ENCODE data around the gene ARID3A. TPM values are rescaled to one million over a fixed set of nuclear protein-coding genes. Genes with fewer than 3 reads are reported as not detected.

ARID3A gene
- total and polyA plus RNA-seq, 2 of the 13 experiments (the other 11 are each of a cell fraction or from before 2014, with no cell fraction given): 71.3 to 77.9 TPM

DNA sequence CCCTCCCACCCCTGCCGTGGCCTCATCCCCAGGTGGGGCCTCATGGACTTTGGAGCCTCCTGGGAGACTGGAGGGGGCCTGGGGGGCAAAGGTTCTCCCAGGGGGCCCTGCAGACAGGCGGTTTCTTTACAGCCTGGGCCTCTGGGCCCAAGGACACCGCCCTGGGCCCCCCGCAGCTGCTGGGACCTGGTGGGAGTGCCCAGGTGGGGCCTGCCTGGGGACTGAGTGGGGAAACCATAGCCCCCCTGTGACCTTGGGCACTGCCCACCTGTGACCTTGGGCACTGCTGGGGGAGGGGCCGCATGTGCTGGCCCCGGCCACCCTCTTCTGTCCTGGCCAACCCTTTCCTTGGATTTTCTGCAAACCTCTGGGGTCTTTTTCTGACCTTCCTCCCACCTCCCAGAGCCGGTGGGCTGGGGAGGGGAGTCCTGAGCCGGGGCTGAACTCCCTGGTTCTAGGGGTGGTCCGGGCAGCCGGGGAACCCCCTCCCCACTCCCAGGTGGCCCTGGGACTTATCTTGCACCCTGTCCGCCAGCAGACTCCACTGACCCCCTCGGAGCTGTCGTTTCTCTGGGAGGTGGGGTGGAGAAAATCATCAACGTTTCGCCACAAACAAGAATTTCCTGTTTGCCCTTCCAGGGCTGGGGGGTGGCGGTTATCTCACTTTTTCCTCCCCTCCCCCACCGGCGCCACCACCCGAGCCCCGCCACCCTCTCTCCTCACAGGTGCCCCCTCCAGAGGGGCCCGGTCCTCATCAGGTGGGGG is 27.0 kb downstream of the ARID3A start (continued):
- TF ChIP-seq PATZ1 (CRISPR knock-in tag; IDR thresholded peaks at IDR 0.05): peak; percentile 100
- 0 out of 2 replicates have a peak, but pooled peaks have one; percentile 21 for TF ChIP-seq ZZZ3 (CRISPR knock-in tag; IDR thresholded peaks at IDR 0.05; ENCODE audit: borderline replicate concordance)
- TF ChIP-seq RCOR2 (CRISPR knock-in tag; IDR thresholded peaks at IDR 0.05): peak; percentile 69
- TF ChIP-seq ZNF598 (CRISPR knock-in tag; IDR thresholded peaks at IDR 0.05; ENCODE audit: borderline replicate concordance): no peak
- no peak for TF ChIP-seq ATF6 (CRISPR knock-in tag; conservative IDR thresholded peaks at IDR 0.05)
- TF ChIP-seq ERF (CRISPR knock-in tag; IDR thresholded peaks at IDR 0.05): peak; percentile 90
- peak; percentile 77; the same call in 1 of the 2 replicates for TF ChIP-seq CBX5 (CRISPR knock-in tag; IDR thresholded peaks at IDR 0.05; ENCODE audit: borderline replicate concordance)
- TF ChIP-seq CHD4 (IDR thresholded peaks at IDR 0.05; ENCODE audit: borderline replicate concordance, low read length): peak; percentile 87; the same call in 1 of the 2 replicates
- TF ChIP-seq ZNF660 (CRISPR knock-in tag; IDR thresholded peaks at IDR 0.05; ENCODE audit: borderline replicate concordance, low read depth): no peak
- TF ChIP-seq HDAC2 (CRISPR knock-in tag; IDR thresholded peaks at IDR 0.05): peak; percentile 93
- TF ChIP-seq ZNF263 (CRISPR knock-in tag; IDR thresholded peaks at IDR 0.05): 0 out of 2 replicates have a peak, but pooled peaks have one; percentile 41
- TF ChIP-seq, protein P1, sequence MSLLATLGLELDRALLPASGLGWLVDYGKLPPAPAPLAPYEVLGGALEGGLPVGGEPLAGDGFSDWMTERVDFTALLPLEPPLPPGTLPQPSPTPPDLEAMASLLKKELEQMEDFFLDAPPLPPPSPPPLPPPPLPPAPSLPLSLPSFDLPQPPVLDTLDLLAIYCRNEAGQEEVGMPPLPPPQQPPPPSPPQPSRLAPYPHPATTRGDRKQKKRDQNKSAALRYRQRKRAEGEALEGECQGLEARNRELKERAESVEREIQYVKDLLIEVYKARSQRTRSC (CRISPR knock-in tag; IDR thresholded peaks at IDR 0.05; ENCODE audit: low read depth): no peak
- peak; percentile 79 for TF ChIP-seq TBL1XR1 (IDR thresholded peaks at IDR 0.05; ENCODE audit: borderline replicate concordance, low read length, partially characterized antibody)
- TF ChIP-seq TFE3 (CRISPR knock-in tag; IDR thresholded peaks at IDR 0.05): peak; percentile 89
- TF ChIP-seq RAD51 (IDR thresholded peaks at IDR 0.05; ENCODE audit: borderline replicate concordance): no peak
- TF ChIP-seq SP2 (CRISPR knock-in tag; IDR thresholded peaks at IDR 0.05): no peak
- TF ChIP-seq ZNF550 (CRISPR knock-in tag; IDR thresholded peaks at IDR 0.05; ENCODE audit: borderline replicate concordance): no peak
- TF ChIP-seq, protein P2, sequence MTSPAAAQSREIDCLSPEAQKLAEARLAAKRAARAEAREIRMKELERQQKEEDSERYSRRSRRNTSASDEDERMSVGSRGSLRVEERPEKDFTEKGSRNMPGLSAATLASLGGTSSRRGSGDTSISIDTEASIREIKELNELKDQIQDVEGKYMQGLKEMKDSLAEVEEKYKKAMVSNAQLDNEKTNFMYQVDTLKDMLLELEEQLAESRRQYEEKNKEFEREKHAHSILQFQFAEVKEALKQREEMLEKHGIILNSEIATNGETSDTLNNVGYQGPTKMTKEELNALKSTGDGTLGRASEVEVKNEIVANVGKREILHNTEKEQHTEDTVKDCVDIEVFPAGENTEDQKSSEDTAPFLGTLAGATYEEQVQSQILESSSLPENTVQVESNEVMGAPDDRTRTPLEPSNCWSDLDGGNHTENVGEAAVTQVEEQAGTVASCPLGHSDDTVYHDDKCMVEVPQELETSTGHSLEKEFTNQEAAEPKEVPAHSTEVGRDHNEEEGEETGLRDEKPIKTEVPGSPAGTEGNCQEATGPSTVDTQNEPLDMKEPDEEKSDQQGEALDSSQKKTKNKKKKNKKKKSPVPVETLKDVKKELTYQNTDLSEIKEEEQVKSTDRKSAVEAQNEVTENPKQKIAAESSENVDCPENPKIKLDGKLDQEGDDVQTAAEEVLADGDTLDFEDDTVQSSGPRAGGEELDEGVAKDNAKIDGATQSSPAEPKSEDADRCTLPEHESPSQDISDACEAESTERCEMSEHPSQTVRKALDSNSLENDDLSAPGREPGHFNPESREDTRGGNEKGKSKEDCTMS (CRISPR knock-in tag; conservative IDR thresholded peaks at IDR 0.05): no peak
- TF ChIP-seq, protein P3, sequence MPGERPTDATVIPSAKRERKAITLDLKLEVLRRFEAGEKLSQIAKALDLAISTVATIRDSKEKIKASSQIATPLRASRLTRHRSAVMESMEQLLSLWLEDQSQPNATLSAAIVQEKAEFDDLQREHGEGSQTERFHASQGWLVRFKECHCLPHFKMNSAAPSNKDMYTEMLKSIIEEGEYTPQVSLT (CRISPR knock-in tag; IDR thresholded peaks at IDR 0.05; ENCODE audit: borderline replicate concordance, low read depth): no peak
- 0 out of 2 replicates have a peak, but pooled peaks have one; percentile 30 for TF ChIP-seq ZSCAN22 (CRISPR knock-in tag; IDR thresholded peaks at IDR 0.05)

Data from HepG2 (cell line).